Mammary epithelial cell (primary cell): ENCODE measurements around the gene IRF2.

Source experiments
- EZH2 ChIP-seq: IDR thresholded peaks from 2 replicates; pipeline ENCODE4 v1.6.1; 2012; ENCODE audit warnings: low read length, inconsistent platforms, borderline replicate concordance
- TF ChIP-seq, protein P1 (sequence below), 2 donors: IDR thresholded peaks in 1 of 2; conservative IDR thresholded peaks in 1 of 2; 2 replicates each; pipeline ENCODE4 v1.5.1; 2011 to 2012; ENCODE audit warnings: inconsistent platforms in 2 of 2, low read length in 2 of 2, mild to moderate bottlenecking in 2 of 2, control low read depth in 1 of 2, low read depth in 1 of 2; ENCODE audit not compliant: insufficient read depth in 1 of 2; ENCODE audit errors: extremely low read depth in 1 of 2

GRCh38 chr4:184443318-184443717, 31.0 kb downstream of the IRF2 start:
- TF ChIP-seq, protein P1, sequence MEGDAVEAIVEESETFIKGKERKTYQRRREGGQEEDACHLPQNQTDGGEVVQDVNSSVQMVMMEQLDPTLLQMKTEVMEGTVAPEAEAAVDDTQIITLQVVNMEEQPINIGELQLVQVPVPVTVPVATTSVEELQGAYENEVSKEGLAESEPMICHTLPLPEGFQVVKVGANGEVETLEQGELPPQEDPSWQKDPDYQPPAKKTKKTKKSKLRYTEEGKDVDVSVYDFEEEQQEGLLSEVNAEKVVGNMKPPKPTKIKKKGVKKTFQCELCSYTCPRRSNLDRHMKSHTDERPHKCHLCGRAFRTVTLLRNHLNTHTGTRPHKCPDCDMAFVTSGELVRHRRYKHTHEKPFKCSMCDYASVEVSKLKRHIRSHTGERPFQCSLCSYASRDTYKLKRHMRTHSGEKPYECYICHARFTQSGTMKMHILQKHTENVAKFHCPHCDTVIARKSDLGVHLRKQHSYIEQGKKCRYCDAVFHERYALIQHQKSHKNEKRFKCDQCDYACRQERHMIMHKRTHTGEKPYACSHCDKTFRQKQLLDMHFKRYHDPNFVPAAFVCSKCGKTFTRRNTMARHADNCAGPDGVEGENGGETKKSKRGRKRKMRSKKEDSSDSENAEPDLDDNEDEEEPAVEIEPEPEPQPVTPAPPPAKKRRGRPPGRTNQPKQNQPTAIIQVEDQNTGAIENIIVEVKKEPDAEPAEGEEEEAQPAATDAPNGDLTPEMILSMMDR (conservative IDR thresholded peaks at IDR 0.05 in 1 of 2, IDR thresholded peaks at IDR 0.05 in 1 of 2; ENCODE audit: extremely low read depth in 1 of 2, insufficient read depth in 1 of 2, low read depth in 1 of 2, low read length in 2 of 2): no peak
- TF ChIP-seq EZH2: no peak
